Endothelial cell (in vitro differentiated cells): ENCODE measurements around the gene ZSWIM5. TPM values are rescaled to one million over a fixed set of nuclear protein-coding genes. Genes with fewer than 3 reads are reported as not detected.

Source experiments
- DNase-seq: peaks from one replicate; pipeline ENCODE4 v3.0.0; 2021; ENCODE audit warnings: low spot score
- H3K27ac Mint-ChIP-seq: one replicate; pipeline ENCODE4 v1.8.0; 2021; ENCODE audit warnings: mixed read lengths, inconsistent platforms; ENCODE audit not compliant: unreplicated experiment
- H3K27me3 Mint-ChIP-seq: one replicate; pipeline ENCODE4 v1.8.0; 2021; ENCODE audit warnings: mild to moderate bottlenecking, moderate library complexity, mixed read lengths, inconsistent platforms; ENCODE audit not compliant: unreplicated experiment
- H3K36me3 Mint-ChIP-seq: one replicate; pipeline ENCODE4 v1.8.0; 2021; ENCODE audit warnings: mild to moderate bottlenecking, low read depth, mixed read lengths, inconsistent platforms; ENCODE audit not compliant: unreplicated experiment
- H3K4me1 Mint-ChIP-seq: one replicate; pipeline ENCODE4 v1.8.0; 2021; ENCODE audit warnings: mild to moderate bottlenecking, mixed read lengths, inconsistent platforms; ENCODE audit not compliant: unreplicated experiment
- H3K4me3 Mint-ChIP-seq: one replicate; pipeline ENCODE4 v1.8.0; 2021; ENCODE audit warnings: mild to moderate bottlenecking, mixed read lengths, inconsistent platforms; ENCODE audit not compliant: unreplicated experiment
- H3K9me3 Mint-ChIP-seq: one replicate; pipeline ENCODE4 v1.8.0; 2021; ENCODE audit warnings: mixed read lengths, inconsistent platforms; ENCODE audit not compliant: unreplicated experiment
- CTCF ChIP-seq: fragments of 200-600 bp; sonication (generic); IDR thresholded peaks from one replicate; pipeline ENCODE4 v1.5.0; 2021; ENCODE audit warnings: antibody characterized with exemption; ENCODE audit not compliant: unreplicated experiment
- total RNA-seq: library from RNA; stranded (reverse); fragmentation: NEBNext Ultra II Directional; extraction: Animal tissue kit (Norgen Biotek cat#: 25700); gene quantifications from one replicate; pipeline ENCODE4 v1.2.1, GENCODE V29; 2021; ENCODE audit not compliant: unreplicated experiment

Gene ZSWIM5
- total RNA-seq, 1 donor from 2014 or later, result 6.6 TPM

- TF ChIP-seq CTCF, result no peak
- Mint-ChIP-seq H3K36me3 (peaks cover 4% of the 10 kb centered on the region), H3K27ac (no peak overlapping the region), H3K27me3 (no peaks in the 10 kb centered on the region), H3K4me3 (no peak overlapping the region), H3K9me3 (no peaks in the 10 kb centered on the region), H3K4me1 (no peaks in the 10 kb centered on the region)
- no peak for DNase-seq
These were observed 155.2 kb downstream of the ZSWIM5 start for GRCh38 chr1:45051005-45051772.

- no peaks in the 10 kb centered on the region for H3K4me1 Mint-ChIP-seq
- TF ChIP-seq CTCF, result no peak
These were observed 159.4 kb downstream of the ZSWIM5 start for GRCh38 chr1:45047032-45047431.

GRCh38 chr1:45044916-45045315 lies 161.5 kb downstream of the ZSWIM5 start:
- H3K36me3 Mint-ChIP-seq, result no peaks in the 10 kb centered on the region
- H3K9me3 Mint-ChIP-seq, result no peaks in the 10 kb centered on the region
- H3K27ac Mint-ChIP-seq, result no peak overlapping the region
- no peak overlapping the region for H3K4me3 Mint-ChIP-seq
- H3K4me1 Mint-ChIP-seq, result no peaks in the 10 kb centered on the region
- no peaks in the 10 kb centered on the region for H3K27me3 Mint-ChIP-seq
- no peak for DNase-seq
- TF ChIP-seq CTCF, result no peak

More at GRCh38 chr1:45047032-45047431, 159.4 kb downstream of the ZSWIM5 start:
- Mint-ChIP-seq H3K9me3 (no peaks in the 10 kb centered on the region), H3K27ac (no peak overlapping the region), H3K27me3 (no peaks in the 10 kb centered on the region), H3K4me3 (no peak overlapping the region), H3K36me3 (no peaks in the 10 kb centered on the region)
- no peak for DNase-seq

GRCh38 chr1:45043094-45043493 lies 163.3 kb downstream of the ZSWIM5 start:
- Mint-ChIP-seq H3K4me3 (no peak overlapping the region), H3K27me3 (no peaks in the 10 kb centered on the region), H3K9me3 (no peaks in the 10 kb centered on the region), H3K27ac (no peak overlapping the region), H3K4me1 (no peaks in the 10 kb centered on the region), H3K36me3 (no peaks in the 10 kb centered on the region)
- TF ChIP-seq CTCF, result no peak
- DNase-seq, result no peak

- H3K4me3 Mint-ChIP-seq, result no peak overlapping the region
- peaks cover 3% of the 10 kb centered on the region for H3K36me3 Mint-ChIP-seq
- H3K27me3 Mint-ChIP-seq, result no peaks in the 10 kb centered on the region
- no peak for DNase-seq
- no peak overlapping the region for H3K27ac Mint-ChIP-seq
- no peaks in the 10 kb centered on the region for H3K9me3 Mint-ChIP-seq
- TF ChIP-seq CTCF, result no peak
- no peaks in the 10 kb centered on the region for H3K4me1 Mint-ChIP-seq
These were observed 166.1 kb downstream of the ZSWIM5 start for GRCh38 chr1:45040297-45040696.
